Measurements from ENCODE around the gene TMEM234.

DNA sequence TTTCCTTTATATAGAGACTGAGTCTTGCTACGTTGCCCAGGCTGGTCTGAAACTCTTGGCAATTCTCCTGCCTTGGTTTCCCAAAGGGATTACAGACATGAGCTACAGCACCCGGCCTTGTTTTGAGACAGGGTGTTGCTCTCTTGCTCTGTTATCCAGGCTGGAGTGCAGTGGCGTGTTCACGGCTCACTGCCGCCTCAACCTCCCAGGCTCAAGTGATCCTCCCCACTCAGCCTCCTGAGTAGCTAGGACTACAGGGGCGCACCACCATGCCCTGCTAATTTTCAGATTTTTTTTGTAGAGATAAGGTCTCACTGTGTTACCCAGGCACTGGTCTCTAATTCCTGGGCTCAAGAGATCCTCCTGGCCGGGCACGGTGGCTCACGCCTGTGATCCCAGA is 43.7 kb upstream of the TMEM234 start:
- TF ChIP-seq, protein P1, sequence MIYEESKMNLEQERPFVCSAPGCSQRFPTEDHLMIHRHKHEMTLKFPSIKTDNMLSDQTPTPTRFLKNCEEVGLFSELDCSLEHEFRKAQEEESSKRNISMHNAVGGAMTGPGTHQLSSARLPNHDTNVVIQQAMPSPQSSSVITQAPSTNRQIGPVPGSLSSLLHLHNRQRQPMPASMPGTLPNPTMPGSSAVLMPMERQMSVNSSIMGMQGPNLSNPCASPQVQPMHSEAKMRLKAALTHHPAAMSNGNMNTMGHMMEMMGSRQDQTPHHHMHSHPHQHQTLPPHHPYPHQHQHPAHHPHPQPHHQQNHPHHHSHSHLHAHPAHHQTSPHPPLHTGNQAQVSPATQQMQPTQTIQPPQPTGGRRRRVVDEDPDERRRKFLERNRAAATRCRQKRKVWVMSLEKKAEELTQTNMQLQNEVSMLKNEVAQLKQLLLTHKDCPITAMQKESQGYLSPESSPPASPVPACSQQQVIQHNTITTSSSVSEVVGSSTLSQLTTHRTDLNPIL (CRISPR knock-in tag; IDR thresholded peaks at IDR 0.05; ENCODE audit: low read depth), result no peak
- no peak for TF ChIP-seq PPARA (CRISPR knock-in tag; IDR thresholded peaks at IDR 0.05; ENCODE audit: borderline replicate concordance)
- no peak for TF ChIP-seq ISL1 (CRISPR knock-in tag; IDR thresholded peaks at IDR 0.05)
- TF ChIP-seq RARB (CRISPR knock-in tag; IDR thresholded peaks at IDR 0.05), result no peak
- TF ChIP-seq TCF4 (CRISPR knock-in tag; IDR thresholded peaks at IDR 0.05; ENCODE audit: borderline replicate concordance), result no peak
- TF ChIP-seq BACH2 (CRISPR knock-in tag; IDR thresholded peaks at IDR 0.05; ENCODE audit: borderline replicate concordance), result no peak
- TF ChIP-seq GLIS3 (CRISPR knock-in tag; IDR thresholded peaks at IDR 0.05), result no peak
- TF ChIP-seq SNAI2 (CRISPR knock-in tag; IDR thresholded peaks at IDR 0.05), result no peak
- no peak for TF ChIP-seq ARNTL (CRISPR knock-in tag; IDR thresholded peaks at IDR 0.05; ENCODE audit: borderline replicate concordance, low read depth)

All from SK-N-SH treated with all-trans-retinoic acid at 6 μM for 48 hours (cell line).